Skeletal muscle tissue (tissue), 4 donors: ENCODE data around the gene SLC48A1. TPM values are rescaled to one million over a fixed set of nuclear protein-coding genes. Genes with fewer than 3 reads are reported as not detected.
A peak's percentile ranks its signal among the peaks of the same experiment; 100 is the strongest.

ENCODE experiments used
- H3K27ac ChIP-seq: one replicate; pipeline ENCODE4 v1.7.0; 2013; ENCODE audit warnings: mild to moderate bottlenecking, low read depth, low read length, inconsistent platforms
- H3K27me3 ChIP-seq, 3 donors: one replicate each; pipeline ENCODE4 v1.7.0; 2013; ENCODE audit warnings: low read length in 3 of 3; ENCODE audit not compliant: control insufficient read depth in 3 of 3, insufficient read depth in 3 of 3
- H3K36me3 ChIP-seq, 3 donors: one replicate each; pipeline ENCODE4 v1.7.0; 2013; ENCODE audit warnings: low read length in 3 of 3; ENCODE audit not compliant: control insufficient read depth in 3 of 3, insufficient read depth in 3 of 3
- H3K4me1 ChIP-seq, 3 donors: one replicate each; pipeline ENCODE4 v1.7.0; 2013; ENCODE audit warnings: low read length in 3 of 3, mild to moderate bottlenecking in 3 of 3; ENCODE audit not compliant: control insufficient read depth in 3 of 3, insufficient read depth in 3 of 3
- H3K4me3 ChIP-seq, 3 donors: one replicate each; pipeline ENCODE4 v1.7.0; 2013; ENCODE audit warnings: low read length in 3 of 3
- H3K9ac ChIP-seq, 3 donors: one replicate each; pipeline ENCODE4 v1.7.0; 2013; ENCODE audit warnings: low read length in 3 of 3, mild to moderate bottlenecking in 3 of 3, moderate library complexity in 2 of 3, low read depth in 1 of 3
- H3K9me3 ChIP-seq, 3 donors: one replicate each; pipeline ENCODE4 v1.7.0; 2013; ENCODE audit warnings: low read length in 3 of 3; ENCODE audit not compliant: control insufficient read depth in 3 of 3
- total RNA-seq: library from RNA; depleted of rRNA; stranded (reverse); fragments of >200 nt; gene quantifications from one replicate; pipeline ENCODE4 v1.2.3, GENCODE V29; 2014
- donor health status: Osteomylitis.

SLC48A1 gene
- total RNA-seq, 1 donor from 2014 or later = 7.8 TPM

GRCh38 chr12:47798382-47798948 is 25.4 kb downstream of the SLC48A1 start:
- peaks cover 30 to 47% (median 41%) of the 10 kb centered on the region in 3 donors for H3K36me3 ChIP-seq
- no peaks in the 10 kb centered on the region for H3K9me3 ChIP-seq
- peaks cover 51 to 68% (median 65%) of the 10 kb centered on the region in 3 donors for H3K4me1 ChIP-seq
- H3K4me3 ChIP-seq = no peak overlapping the region
- H3K27ac ChIP-seq = no peak overlapping the region
- peak overlapping the region in 2 of 3 donors; percentile 70 to 74 for H3K9ac ChIP-seq
- no peaks in the 10 kb centered on the region for H3K27me3 ChIP-seq

- H3K27me3 ChIP-seq = no peaks in the 10 kb centered on the region
- H3K9ac ChIP-seq = peak overlapping the region; percentile 50 to 74 (median 70)
- H3K36me3 ChIP-seq = peaks cover 21 to 41% (median 38%) of the 10 kb centered on the region in 3 donors
- no peaks in the 10 kb centered on the region for H3K9me3 ChIP-seq
- H3K27ac ChIP-seq = peak overlapping the region; percentile 64
- peak overlapping the region in 2 of 3 donors; percentile 22 to 35 for H3K4me3 ChIP-seq
- H3K4me1 ChIP-seq = peaks cover 59 to 72% (median 68%) of the 10 kb centered on the region in 3 donors
Measured at GRCh38 chr12:47799357-47799955, 26.4 kb downstream of the SLC48A1 start.

GRCh38 chr12:47800582-47800981 is 27.5 kb downstream of the SLC48A1 start:
- Histone ChIP-seq H3K9me3 (no peaks in the 10 kb centered on the region), H3K4me3 (no peak overlapping the region), H3K27me3 (no peaks in the 10 kb centered on the region), H3K36me3 (peaks cover 15 to 31% (median 29%) of the 10 kb centered on the region in 3 donors), H3K27ac (peak overlapping the region; percentile 8), H3K4me1 (peaks cover 70 to 83% (median 76%) of the 10 kb centered on the region in 3 donors), H3K9ac (peak overlapping the region; percentile 50 to 74 (median 61))

- Histone ChIP-seq H3K9me3 (no peaks in the 10 kb centered on the region), H3K27me3 (no peaks in the 10 kb centered on the region), H3K36me3 (peaks cover 10 to 28% (median 23%) of the 10 kb centered on the region in 3 donors), H3K27ac (peak overlapping the region; percentile 59), H3K9ac (peak overlapping the region in 2 of 3 donors; percentile 36 to 60), H3K4me1 (peaks cover 76 to 90% (median 84%) of the 10 kb centered on the region in 3 donors), H3K4me3 (peak overlapping the region in 1 of 3 donors; percentile 18)
Measured at GRCh38 chr12:47801170-47801903, 28.3 kb downstream of the SLC48A1 start.

- H3K27ac ChIP-seq = peak overlapping the region; percentile 59
- peak overlapping the region; percentile 36 to 60 (median 51) for H3K9ac ChIP-seq
- H3K4me1 ChIP-seq = peaks cover 80 to 95% (median 89%) of the 10 kb centered on the region in 3 donors
- peak overlapping the region in 1 of 3 donors; percentile 18 for H3K4me3 ChIP-seq
- H3K27me3 ChIP-seq = no peaks in the 10 kb centered on the region
- H3K9me3 ChIP-seq = no peaks in the 10 kb centered on the region
- peaks cover 6 to 24% (median 19%) of the 10 kb centered on the region in 3 donors for H3K36me3 ChIP-seq
Measured at GRCh38 chr12:47801904-47802246, 28.8 kb downstream of the SLC48A1 start.

- no peaks in the 10 kb centered on the region for H3K9me3 ChIP-seq
- H3K36me3 ChIP-seq = peaks cover 3 to 21% (median 16%) of the 10 kb centered on the region in 3 donors
- peak overlapping the region; percentile 59 for H3K27ac ChIP-seq
- no peak overlapping the region for H3K4me3 ChIP-seq
- H3K4me1 ChIP-seq = peaks cover 84 to 99% (median 93%) of the 10 kb centered on the region in 3 donors
- peak overlapping the region in 2 of 3 donors; percentile 51 to 60 for H3K9ac ChIP-seq
- H3K27me3 ChIP-seq = no peaks in the 10 kb centered on the region
Measured at GRCh38 chr12:47802312-47802711, 29.3 kb downstream of the SLC48A1 start.

GRCh38 chr12:47803191-47803875 is 30.3 kb downstream of the SLC48A1 start:
- Histone ChIP-seq H3K9ac (peak overlapping the region in 2 of 3 donors; percentile 11 to 62), H3K27me3 (no peaks in the 10 kb centered on the region), H3K4me3 (peak overlapping the region in 1 of 3 donors; percentile 9), H3K9me3 (no peaks in the 10 kb centered on the region), H3K27ac (peak overlapping the region; percentile 59), H3K4me1 (peaks cover 94 to 100% (median 99%) of the 10 kb centered on the region in 3 donors), H3K36me3 (peaks cover 0 to 13% (median 9%) of the 10 kb centered on the region in 3 donors)

- peaks cover 95 to 100% (median 99%) of the 10 kb centered on the region in 3 donors for H3K4me1 ChIP-seq
- peaks cover 0 to 9% (median 4%) of the 10 kb centered on the region in 3 donors for H3K36me3 ChIP-seq
- H3K9me3 ChIP-seq = no peaks in the 10 kb centered on the region
- no peak overlapping the region for H3K4me3 ChIP-seq
- H3K27ac ChIP-seq = no peak overlapping the region
- H3K9ac ChIP-seq = peak overlapping the region in 1 of 3 donors; percentile 62
- no peaks in the 10 kb centered on the region for H3K27me3 ChIP-seq
Measured at GRCh38 chr12:47804171-47804570, 31.1 kb downstream of the SLC48A1 start.

- Histone ChIP-seq H3K4me1 (peaks cover 90 to 96% (median 94%) of the 10 kb centered on the region in 3 donors), H3K36me3 (peaks cover 0 to 9% (median 4%) of the 10 kb centered on the region in 3 donors), H3K9me3 (no peaks in the 10 kb centered on the region), H3K9ac (no peak overlapping the region), H3K27me3 (no peaks in the 10 kb centered on the region), H3K27ac (peak overlapping the region; percentile 46), H3K4me3 (no peak overlapping the region)
Measured at GRCh38 chr12:47805417-47805816, 32.4 kb downstream of the SLC48A1 start.
